Progenitor cell of endocrine pancreas (in vitro differentiated cells): ENCODE results near the gene TMEM186. TPM values are rescaled to one million over a fixed set of nuclear protein-coding genes. Genes with fewer than 3 reads are reported as not detected.

Experiments used
- DNase-seq: peaks from one replicate; pipeline ENCODE4 v3.0.0; 2021; ENCODE audit warnings: low spot score; ENCODE audit not compliant: unreplicated experiment
- H3K27ac Mint-ChIP-seq: 2 replicates; pipeline ENCODE4 v1.8.0; 2021; ENCODE audit warnings: mild to moderate bottlenecking, moderate library complexity, mixed read lengths
- H3K27me3 Mint-ChIP-seq: 2 replicates; pipeline ENCODE4 v1.8.0; 2021; ENCODE audit warnings: mixed read lengths
- H3K36me3 Mint-ChIP-seq: 2 replicates; pipeline ENCODE4 v1.8.0; 2022; ENCODE audit warnings: mixed read lengths; ENCODE audit not compliant: insufficient read depth
- H3K4me1 Mint-ChIP-seq: 2 replicates; pipeline ENCODE4 v1.8.0; 2021; ENCODE audit warnings: low read depth, mixed read lengths
- H3K4me3 Mint-ChIP-seq: 2 replicates; pipeline ENCODE4 v1.8.0; 2021; ENCODE audit warnings: low read depth, mild to moderate bottlenecking, moderate library complexity, mixed read lengths
- H3K9me3 Mint-ChIP-seq: 2 replicates; pipeline ENCODE4 v1.8.0; 2021; ENCODE audit warnings: low read depth, mixed read lengths
- CTCF ChIP-seq: fragments of 200-600 bp; sonication (generic); IDR thresholded peaks from one replicate; pipeline ENCODE4 v1.5.0; 2021; ENCODE audit warnings: antibody characterized with exemption, mild to moderate bottlenecking; ENCODE audit not compliant: unreplicated experiment
- total RNA-seq: library from RNA; stranded (reverse); gene quantifications from 2 replicates; pipeline ENCODE4 v1.2.1, GENCODE V29; 2021

Gene TMEM186
- total RNA-seq, 1 donor from 2014 or later = 11.1 TPM

GRCh38 chr16:8774208-8774607 is 23.2 kb downstream of the TMEM186 start:
- Mint-ChIP-seq H3K4me3 (no peak overlapping the region), H3K9me3 (no peaks in the 10 kb centered on the region), H3K27ac (no peak overlapping the region), H3K27me3 (no peaks in the 10 kb centered on the region), H3K36me3 (peaks cover 29% of the 10 kb centered on the region), H3K4me1 (peaks cover 2% of the 10 kb centered on the region)
- TF ChIP-seq CTCF = no peak
- no peak for DNase-seq

GRCh38 chr16:8773537-8773936 is 23.9 kb downstream of the TMEM186 start:
- DNase-seq = no peak
- Mint-ChIP-seq H3K27me3 (no peaks in the 10 kb centered on the region), H3K27ac (no peak overlapping the region), H3K4me3 (no peak overlapping the region), H3K36me3 (peaks cover 31% of the 10 kb centered on the region), H3K4me1 (peaks cover 2% of the 10 kb centered on the region), H3K9me3 (no peaks in the 10 kb centered on the region)
- TF ChIP-seq CTCF = no peak

- Mint-ChIP-seq H3K9me3 (no peaks in the 10 kb centered on the region), H3K27ac (no peak overlapping the region), H3K27me3 (no peaks in the 10 kb centered on the region), H3K36me3 (peaks cover 20% of the 10 kb centered on the region), H3K4me1 (no peaks in the 10 kb centered on the region), H3K4me3 (no peak overlapping the region)
- TF ChIP-seq CTCF = no peak
- no peak for DNase-seq
Measured at GRCh38 chr16:8768692-8769091, 28.7 kb downstream of the TMEM186 start.

- Mint-ChIP-seq H3K27ac (no peak overlapping the region), H3K9me3 (no peaks in the 10 kb centered on the region), H3K36me3 (peaks cover 16% of the 10 kb centered on the region), H3K4me3 (no peak overlapping the region), H3K4me1 (no peaks in the 10 kb centered on the region), H3K27me3 (no peaks in the 10 kb centered on the region)
- TF ChIP-seq CTCF = no peak
- no peak for DNase-seq
Measured at GRCh38 chr16:8768283-8768682, 29.2 kb downstream of the TMEM186 start.

GRCh38 chr16:8767176-8767575 is 30.3 kb downstream of the TMEM186 start:
- Mint-ChIP-seq H3K27me3 (no peaks in the 10 kb centered on the region), H3K4me1 (no peaks in the 10 kb centered on the region), H3K27ac (no peak overlapping the region), H3K9me3 (no peaks in the 10 kb centered on the region), H3K36me3 (peaks cover 12% of the 10 kb centered on the region), H3K4me3 (no peak overlapping the region)
- no peak for DNase-seq
- no peak for TF ChIP-seq CTCF
